GM12801 (cell line): ENCODE results near the gene DAAM2.

ENCODE experiments used
- TF ChIP-seq, protein P1 (sequence below): IDR thresholded peaks from one replicate; pipeline ENCODE4 v1.5.1; 2011; ENCODE audit warnings: control low read depth; ENCODE audit not compliant: insufficient read length; ENCODE audit errors: extremely low read depth

DAAM2 gene

DNA sequence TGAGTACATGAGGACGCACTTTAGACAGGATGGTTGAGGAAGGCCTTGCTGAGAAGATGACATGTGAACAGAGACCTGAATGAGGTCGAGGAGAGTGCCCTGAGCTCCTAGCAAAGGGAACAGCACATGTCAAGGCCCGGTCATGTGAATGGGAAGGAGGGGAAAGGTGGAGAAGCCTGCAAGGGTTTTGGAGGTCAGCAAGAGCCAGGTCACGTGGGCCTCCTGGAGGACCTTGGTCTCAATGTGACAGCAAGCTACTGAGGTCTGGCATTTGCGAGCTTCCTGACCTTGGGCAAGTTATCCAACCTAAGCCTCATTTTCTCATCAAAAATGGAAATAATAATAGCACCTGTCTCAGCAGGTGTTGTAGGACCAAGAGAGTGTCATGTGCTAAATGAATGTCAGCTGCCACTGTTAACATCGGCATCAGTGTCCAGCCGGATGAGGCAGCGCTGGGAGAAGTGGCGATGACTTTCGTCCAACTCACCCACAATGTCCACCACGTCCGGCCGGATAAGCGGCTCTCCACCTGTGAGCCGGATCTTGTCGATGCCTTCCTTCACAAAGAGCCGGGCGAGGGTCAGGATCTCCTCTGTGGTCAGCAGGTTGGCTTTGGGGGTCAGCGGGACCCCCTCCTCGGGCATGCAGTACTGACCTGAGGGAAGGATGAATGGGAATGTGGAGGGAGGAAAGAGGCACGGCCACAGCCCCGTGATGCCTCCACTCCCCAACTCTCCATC, 133.2 kb downstream of the DAAM2 start:
- TF ChIP-seq, protein P1, sequence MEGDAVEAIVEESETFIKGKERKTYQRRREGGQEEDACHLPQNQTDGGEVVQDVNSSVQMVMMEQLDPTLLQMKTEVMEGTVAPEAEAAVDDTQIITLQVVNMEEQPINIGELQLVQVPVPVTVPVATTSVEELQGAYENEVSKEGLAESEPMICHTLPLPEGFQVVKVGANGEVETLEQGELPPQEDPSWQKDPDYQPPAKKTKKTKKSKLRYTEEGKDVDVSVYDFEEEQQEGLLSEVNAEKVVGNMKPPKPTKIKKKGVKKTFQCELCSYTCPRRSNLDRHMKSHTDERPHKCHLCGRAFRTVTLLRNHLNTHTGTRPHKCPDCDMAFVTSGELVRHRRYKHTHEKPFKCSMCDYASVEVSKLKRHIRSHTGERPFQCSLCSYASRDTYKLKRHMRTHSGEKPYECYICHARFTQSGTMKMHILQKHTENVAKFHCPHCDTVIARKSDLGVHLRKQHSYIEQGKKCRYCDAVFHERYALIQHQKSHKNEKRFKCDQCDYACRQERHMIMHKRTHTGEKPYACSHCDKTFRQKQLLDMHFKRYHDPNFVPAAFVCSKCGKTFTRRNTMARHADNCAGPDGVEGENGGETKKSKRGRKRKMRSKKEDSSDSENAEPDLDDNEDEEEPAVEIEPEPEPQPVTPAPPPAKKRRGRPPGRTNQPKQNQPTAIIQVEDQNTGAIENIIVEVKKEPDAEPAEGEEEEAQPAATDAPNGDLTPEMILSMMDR = no peak

DNA sequence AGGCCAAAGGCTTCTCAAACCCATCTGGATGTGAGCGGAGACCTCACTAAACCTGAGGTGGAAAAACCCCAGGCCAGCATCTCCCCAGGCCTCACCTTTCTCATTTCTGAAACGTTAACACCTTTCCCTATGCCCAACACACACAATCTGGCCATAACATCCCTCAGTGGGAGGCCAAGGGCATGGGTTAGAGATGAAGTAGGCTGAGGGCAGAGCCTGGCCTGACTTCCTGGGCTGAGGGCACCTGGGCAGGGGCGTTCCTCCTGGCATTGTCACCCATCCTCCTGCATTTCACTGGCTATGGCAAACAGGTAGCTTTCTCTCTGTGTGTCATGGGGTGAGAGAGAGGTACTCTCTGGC, 133.7 kb downstream of the DAAM2 start:
- TF ChIP-seq, protein P1 = no peak

- TF ChIP-seq, protein P1 = no peak
These were observed 134.5 kb downstream of the DAAM2 start for GRCh38 chr6:39926668-39927067.

DNA sequence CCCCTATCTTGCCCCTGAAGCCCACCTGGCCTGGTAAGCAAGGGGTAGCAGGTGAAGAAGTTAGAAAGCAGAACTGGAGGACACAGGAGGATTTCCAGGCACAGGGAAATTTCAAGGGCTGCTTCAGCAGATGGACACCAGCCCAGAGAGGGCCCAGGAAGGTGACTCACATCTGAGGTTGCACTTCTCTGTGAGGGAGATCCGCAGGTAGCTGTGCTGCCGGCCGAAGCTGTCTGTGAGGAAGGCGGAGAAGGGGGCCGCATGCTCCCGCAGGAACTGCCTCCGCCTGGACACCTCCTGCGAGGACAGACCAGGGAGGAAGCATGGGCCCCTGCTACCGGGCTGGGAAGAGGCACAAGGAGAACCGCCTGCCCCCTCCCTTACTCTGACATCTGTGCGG, 135.0 kb downstream of the DAAM2 start:
- TF ChIP-seq, protein P1 = no peak

DNA sequence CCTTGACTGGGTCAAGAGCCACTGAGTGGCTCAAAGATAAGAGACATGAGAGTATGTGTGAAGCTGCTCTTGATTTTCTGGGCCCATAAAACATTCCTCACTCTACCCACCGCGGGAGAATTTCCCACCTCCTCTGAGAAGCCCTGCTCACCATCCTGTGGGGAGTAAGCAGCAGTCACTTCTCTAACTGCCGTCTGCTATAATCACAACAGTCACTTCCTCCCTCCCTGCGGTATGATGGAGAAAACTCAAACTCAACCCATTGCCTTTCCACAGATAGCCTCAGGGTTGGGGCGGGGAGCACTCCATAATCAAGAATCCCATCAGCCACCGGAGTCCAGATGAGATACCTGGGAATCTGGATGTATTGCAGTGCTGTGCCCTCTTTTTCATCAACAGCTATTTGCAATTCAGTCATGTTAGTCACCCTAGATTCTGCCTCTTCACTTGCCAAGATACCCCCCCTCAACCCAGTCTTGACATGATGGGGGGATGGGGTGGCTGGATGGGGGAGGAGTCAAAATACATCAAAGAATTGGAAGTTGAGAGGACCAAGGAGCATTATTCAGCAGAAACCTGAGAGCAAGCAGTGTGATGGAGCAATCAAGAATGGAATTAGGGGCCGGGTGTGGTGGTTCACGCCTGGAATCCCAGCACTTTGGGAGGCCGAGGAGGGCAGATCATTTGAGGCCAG, 137.0 kb downstream of the DAAM2 start:
- TF ChIP-seq, protein P1 = no peak

GRCh38 chr6:39929733-39930461, 137.7 kb downstream of the DAAM2 start:
- TF ChIP-seq, protein P1 = no peak

DNA sequence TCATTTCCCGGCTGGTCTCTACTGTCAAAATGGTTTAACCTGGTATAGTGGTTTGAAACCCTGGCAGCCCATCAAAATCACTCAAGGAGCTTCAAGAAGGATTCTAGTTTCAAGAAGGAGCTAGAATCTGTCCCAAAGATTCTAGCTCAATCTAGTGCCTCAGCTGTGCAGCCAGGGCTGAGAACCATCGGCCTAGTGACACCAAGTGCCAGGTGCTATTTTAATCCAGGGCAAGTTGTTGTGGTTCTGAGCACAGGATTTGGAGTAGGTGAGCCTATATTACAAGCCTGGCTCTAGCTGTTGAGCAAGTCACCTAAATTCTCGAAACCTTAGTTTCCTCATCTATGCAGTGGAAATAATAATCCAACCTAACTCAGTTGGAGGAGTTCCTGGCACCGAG, 138.4 kb downstream of the DAAM2 start:
- TF ChIP-seq, protein P1 = no peak
